ENCODE results near the gene RANBP3L. TPM values are rescaled to one million over a fixed set of nuclear protein-coding genes. Genes with fewer than 3 reads are reported as not detected.
"Not testable (repeated sequence)": the region's sequence is repeated elsewhere in the genome, so short reads cannot be mapped to it uniquely, and the experiment has no call there.

RANBP3L gene
- total RNA-seq, 1 experiment from 2014 or later, result not detected

- TF ChIP-seq CTCF (conservative IDR thresholded peaks at IDR 0.05), result no peak
- no peaks in the 10 kb centered on the region for H3K79me2 ChIP-seq (ENCODE audit: insufficient read depth, low read length)
- no peak overlapping the region for H4K5ac ChIP-seq (ENCODE audit: insufficient read length, low read depth, low read length)
- H2BK5ac ChIP-seq (ENCODE audit: insufficient read length, low read length), result no peak overlapping the region
- H3K14ac ChIP-seq (ENCODE audit: insufficient read depth, low read length), result no peak overlapping the region
- no peak overlapping the region for H3K4ac ChIP-seq (ENCODE audit: low read depth, low read length)
- no peaks in the 10 kb centered on the region for H3K79me1 ChIP-seq (ENCODE audit: insufficient read depth, low read depth, low read length, poor library complexity, severe bottlenecking)
- H3K23me2 ChIP-seq (ENCODE audit: insufficient read length, low read depth, low read length, poor library complexity, severe bottlenecking), result no peaks in the 10 kb centered on the region
- H3K4me1 ChIP-seq (ENCODE audit: insufficient read depth, low read length), result no peaks in the 10 kb centered on the region
- Mint-ChIP-seq H3K4me3 (no peak overlapping the region), H3K27ac (no peak overlapping the region), H3K9me3 (peaks cover 6 to 9% of the 10 kb centered on the region in 2 experiments; a peak in 3 of 5 replicates), H3K4me1 (peaks cover 7 to 8% of the 10 kb centered on the region in 2 experiments), H3K36me3 (ENCODE audit: insufficient read depth in 1 of 3, low read depth in 3 of 3) (peaks cover 0 to 5% (median 0%) of the 10 kb centered on the region in 3 experiments; a peak in 2 of 7 replicates), H3K27me3 (ENCODE audit: low read depth) (no peaks in the 10 kb centered on the region)
- H4K8ac ChIP-seq (replicated peaks; ENCODE audit: insufficient read length, low read depth, low read length), result no peak overlapping the region
- DNase-seq, result no peak
- H4K20me1 ChIP-seq (ENCODE audit: control insufficient read depth, insufficient read depth, insufficient read length), result no peaks in the 10 kb centered on the region
- H3K18ac ChIP-seq (ENCODE audit: insufficient read length, low read depth, low read length), result no peak overlapping the region
- H3K23ac ChIP-seq (ENCODE audit: insufficient read length, low read depth, low read length), result no peak overlapping the region
- no peak overlapping the region for H2BK15ac ChIP-seq (ENCODE audit: low read depth, low read length)
- H2BK20ac ChIP-seq (ENCODE audit: low read depth, low read length, poor library complexity, severe bottlenecking), result no peak overlapping the region
- H3K27me3 ChIP-seq (ENCODE audit: insufficient read depth, low read length), result no peaks in the 10 kb centered on the region
- H3K9ac ChIP-seq (ENCODE audit: extremely low read depth, insufficient read length, low read length), result no peak overlapping the region
- no CpG with 5 or more reads among the region's 2 CpGs for WGBS (ENCODE audit: extremely low coverage, insufficient read length, low lambda C conversion rate)
- H2BK120ac ChIP-seq (ENCODE audit: low read depth, low read length, poor library complexity, severe bottlenecking), result no peak overlapping the region
- no peak overlapping the region for H3K27ac ChIP-seq (ENCODE audit: insufficient read length, low read depth, low read length)
- no peak overlapping the region for H3K56ac ChIP-seq (ENCODE audit: insufficient read length, low read depth, low read length)
- H2AFZ ChIP-seq (ENCODE audit: low read length), result no peak overlapping the region
- no peak overlapping the region for H4K91ac ChIP-seq (ENCODE audit: insufficient read length, low read depth, low read length)
- no peak overlapping the region for H3K4me2 ChIP-seq (ENCODE audit: insufficient read depth, insufficient read length, low read length)
- H2BK12ac ChIP-seq (ENCODE audit: insufficient read length, low read depth, low read length), result no peak overlapping the region
- H3T11ph ChIP-seq (ENCODE audit: low read length), result no peak overlapping the region
- H3K9me3 ChIP-seq (ENCODE audit: control insufficient read depth, low read depth, low read length), result no peaks in the 10 kb centered on the region
- no peak overlapping the region for H2AK5ac ChIP-seq (ENCODE audit: insufficient read length, low read length)
Measured at GRCh38 chr5:36344899-36345298, 43.2 kb upstream of the RANBP3L start.

- not testable (repeated sequence) for H2AFZ ChIP-seq (ENCODE audit: low read length); H2BK12ac ChIP-seq (ENCODE audit: insufficient read length, low read depth, low read length); H3K27ac ChIP-seq (ENCODE audit: insufficient read length, low read depth, low read length); H3K18ac ChIP-seq (ENCODE audit: insufficient read length, low read depth, low read length); H3K27ac Mint-ChIP-seq; H2BK120ac ChIP-seq (ENCODE audit: low read depth, low read length, poor library complexity, severe bottlenecking); H4K20me1 ChIP-seq (ENCODE audit: control insufficient read depth, insufficient read depth, insufficient read length); H3K56ac ChIP-seq (ENCODE audit: insufficient read length, low read depth, low read length); H4K5ac ChIP-seq (ENCODE audit: insufficient read length, low read depth, low read length); H3K27me3 ChIP-seq (ENCODE audit: insufficient read depth, low read length); H3K4me3 Mint-ChIP-seq; H3K27me3 Mint-ChIP-seq (ENCODE audit: low read depth); H3K4me2 ChIP-seq (ENCODE audit: insufficient read depth, insufficient read length, low read length); H3K36me3 Mint-ChIP-seq (ENCODE audit: insufficient read depth in 1 of 3, low read depth in 3 of 3); H3K23me2 ChIP-seq (ENCODE audit: insufficient read length, low read depth, low read length, poor library complexity, severe bottlenecking); H3K14ac ChIP-seq (ENCODE audit: insufficient read depth, low read length); H2BK15ac ChIP-seq (ENCODE audit: low read depth, low read length); H4K91ac ChIP-seq (ENCODE audit: insufficient read length, low read depth, low read length); H3K9ac ChIP-seq (ENCODE audit: extremely low read depth, insufficient read length, low read length); H3K79me2 ChIP-seq (ENCODE audit: insufficient read depth, low read length); H3K79me1 ChIP-seq (ENCODE audit: insufficient read depth, low read depth, low read length, poor library complexity, severe bottlenecking); H3K4me1 ChIP-seq (ENCODE audit: insufficient read depth, low read length); H3T11ph ChIP-seq (ENCODE audit: low read length); DNase-seq; H4K8ac ChIP-seq (replicated peaks; ENCODE audit: insufficient read length, low read depth, low read length); H3K9me3 ChIP-seq (ENCODE audit: control insufficient read depth, low read depth, low read length); H3K9me3 Mint-ChIP-seq; H2AK5ac ChIP-seq (ENCODE audit: insufficient read length, low read length); H2BK20ac ChIP-seq (ENCODE audit: low read depth, low read length, poor library complexity, severe bottlenecking); H3K4ac ChIP-seq (ENCODE audit: low read depth, low read length); H2BK5ac ChIP-seq (ENCODE audit: insufficient read length, low read length); H3K23ac ChIP-seq (ENCODE audit: insufficient read length, low read depth, low read length)
- peaks cover 13 to 14% of the 10 kb centered on the region in 2 experiments for H3K4me1 Mint-ChIP-seq
- WGBS (ENCODE audit: extremely low coverage, insufficient read length, low lambda C conversion rate), result no CpG with 5 or more reads among the region's 4 CpGs
Measured at GRCh38 chr5:36341720-36342119, 40.0 kb upstream of the RANBP3L start.
